Neural progenitor cell (in vitro differentiated cells): ENCODE measurements around the gene NPHP4. TPM values are rescaled to one million over a fixed set of nuclear protein-coding genes. Genes with fewer than 3 reads are reported as not detected.

Source experiments
- DNase-seq: peaks from one replicate; pipeline ENCODE4 v3.0.0-alpha.2; 2016; ENCODE audit warnings: low spot score
- H2AFZ ChIP-seq: fragments of 200-600 bp; sonication (generic); replicated peaks from 2 replicates; pipeline ENCODE4 v1.6.1; 2016; ENCODE audit warnings: antibody characterized with exemption
- H3F3A ChIP-seq: fragments of 200-600 bp; sonication (generic); 2 replicates; pipeline ENCODE4 v1.6.1; 2016; ENCODE audit warnings: antibody characterized with exemption, low read depth
- H3K27ac ChIP-seq: fragments of 200-600 bp; sonication (generic); 2 replicates; pipeline ENCODE4 v1.5.1; 2016; ENCODE audit warnings: mild to moderate bottlenecking
- H3K27me3 ChIP-seq: fragments of 200-600 bp; sonication (generic); 2 replicates; pipeline ENCODE4 v1.6.1; 2016; ENCODE audit warnings: mild to moderate bottlenecking, moderate library complexity
- H3K36me3 ChIP-seq: fragments of 200-600 bp; sonication (generic); 2 replicates; pipeline ENCODE4 v1.5.1; 2016
- H3K4me1 ChIP-seq: fragments of 200-600 bp; sonication (generic); 2 replicates; pipeline ENCODE4 v1.6.1; 2016; ENCODE audit warnings: mixed run types
- H3K4me2 ChIP-seq: fragments of 200-600 bp; sonication (generic); 2 replicates; pipeline ENCODE4 v1.6.1; 2016
- H3K4me3 ChIP-seq: fragments of 200-600 bp; sonication (generic); 2 replicates; pipeline ENCODE4 v1.5.1; 2016
- H3K79me2 ChIP-seq: fragments of 200-600 bp; sonication (generic); 2 replicates; pipeline ENCODE4 v1.6.1; 2016; ENCODE audit warnings: low read depth
- H3K9ac ChIP-seq: fragments of 200-600 bp; sonication (generic); 2 replicates; pipeline ENCODE4 v1.6.1; 2016
- H3K9me3 ChIP-seq: fragments of 200-600 bp; sonication (generic); 2 replicates; pipeline ENCODE4 v1.5.1; 2016; ENCODE audit warnings: low read depth
- H4K20me1 ChIP-seq: fragments of 200-600 bp; sonication (generic); 2 replicates; pipeline ENCODE4 v1.6.1; 2016; ENCODE audit warnings: low read depth
- H3K27ac Mint-ChIP-seq: 3 replicates; pipeline ENCODE4 v1.8.0; 2021; ENCODE audit warnings: mixed read lengths
- H3K27me3 Mint-ChIP-seq: 2 replicates; pipeline ENCODE4 v1.8.0; 2022; ENCODE audit warnings: low read depth, mild to moderate bottlenecking, inconsistent platforms, moderate library complexity, mixed read lengths; ENCODE audit not compliant: insufficient read depth
- H3K36me3 Mint-ChIP-seq: 3 replicates; pipeline ENCODE4 v1.8.0; 2021; ENCODE audit warnings: mixed read lengths
- H3K4me1 Mint-ChIP-seq: 3 replicates; pipeline ENCODE4 v1.8.0; 2021; ENCODE audit warnings: mixed read lengths
- H3K4me3 Mint-ChIP-seq: 3 replicates; pipeline ENCODE4 v1.8.0; 2021; ENCODE audit warnings: mild to moderate bottlenecking, moderate library complexity, mixed read lengths
- H3K9me3 Mint-ChIP-seq: 3 replicates; pipeline ENCODE4 v1.8.0; 2020; ENCODE audit warnings: mixed read lengths
- EZH2 ChIP-seq: fragments of 200-600 bp; sonication (generic); IDR thresholded peaks from 2 replicates; pipeline ENCODE4 v1.6.1; 2017; ENCODE audit warnings: antibody characterized with exemption, mild to moderate bottlenecking, moderate library complexity
- EZH2phosphoT487 ChIP-seq: fragments of 200-600 bp; sonication (generic); IDR thresholded peaks from 2 replicates; pipeline ENCODE4 v1.6.1; 2017; ENCODE audit warnings: antibody characterized with exemption
- total RNA-seq: library from RNA; depleted of rRNA; stranded (reverse); fragments of >200 nt; gene quantifications from 2 replicates; pipeline ENCODE4 v1.2.3, GENCODE V29; 2015; ENCODE audit warnings: low replicate concordance
- TF ChIP-seq, protein P1 (sequence below): fragments of 200-600 bp; sonication (generic); IDR thresholded peaks from 2 replicates; pipeline ENCODE4 v1.5.1; 2017; ENCODE audit warnings: antibody characterized with exemption, mild to moderate bottlenecking

The NPHP4 gene
- total RNA-seq, 1 donor from 2014 or later: 8.9 TPM

DNA sequence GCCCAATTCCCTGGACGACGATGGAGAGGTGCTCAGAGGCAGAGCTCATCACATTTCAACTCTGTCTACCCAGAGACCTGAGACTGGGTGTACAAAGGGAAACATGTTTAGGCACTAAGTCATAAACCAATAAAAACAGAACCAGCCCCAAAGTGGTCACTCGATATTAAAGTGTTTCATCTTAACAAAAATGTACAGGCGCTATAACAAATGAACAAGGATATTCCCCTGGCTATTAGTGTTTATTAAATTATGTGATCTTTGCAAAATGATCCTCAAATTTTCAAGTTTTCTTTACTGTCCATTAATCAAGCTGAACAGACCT is 43.6 kb downstream of the NPHP4 start:
- peaks cover 29% of the 10 kb centered on the region for H3K36me3 Mint-ChIP-seq
- no peak overlapping the region for H3K27ac Mint-ChIP-seq
- H2AFZ ChIP-seq: no peak overlapping the region
- H3K4me3 Mint-ChIP-seq: no peak overlapping the region
- H3F3A ChIP-seq: no peaks in the 10 kb centered on the region
- DNase-seq: no peak
- H3K9ac ChIP-seq: no peak overlapping the region
- H3K27ac ChIP-seq: no peak overlapping the region
- H3K27me3 Mint-ChIP-seq: no peaks in the 10 kb centered on the region
- no peaks in the 10 kb centered on the region for H3K27me3 ChIP-seq
- H3K79me2 ChIP-seq: no peaks in the 10 kb centered on the region
- no peaks in the 10 kb centered on the region for H3K9me3 ChIP-seq
- TF ChIP-seq, protein P1, sequence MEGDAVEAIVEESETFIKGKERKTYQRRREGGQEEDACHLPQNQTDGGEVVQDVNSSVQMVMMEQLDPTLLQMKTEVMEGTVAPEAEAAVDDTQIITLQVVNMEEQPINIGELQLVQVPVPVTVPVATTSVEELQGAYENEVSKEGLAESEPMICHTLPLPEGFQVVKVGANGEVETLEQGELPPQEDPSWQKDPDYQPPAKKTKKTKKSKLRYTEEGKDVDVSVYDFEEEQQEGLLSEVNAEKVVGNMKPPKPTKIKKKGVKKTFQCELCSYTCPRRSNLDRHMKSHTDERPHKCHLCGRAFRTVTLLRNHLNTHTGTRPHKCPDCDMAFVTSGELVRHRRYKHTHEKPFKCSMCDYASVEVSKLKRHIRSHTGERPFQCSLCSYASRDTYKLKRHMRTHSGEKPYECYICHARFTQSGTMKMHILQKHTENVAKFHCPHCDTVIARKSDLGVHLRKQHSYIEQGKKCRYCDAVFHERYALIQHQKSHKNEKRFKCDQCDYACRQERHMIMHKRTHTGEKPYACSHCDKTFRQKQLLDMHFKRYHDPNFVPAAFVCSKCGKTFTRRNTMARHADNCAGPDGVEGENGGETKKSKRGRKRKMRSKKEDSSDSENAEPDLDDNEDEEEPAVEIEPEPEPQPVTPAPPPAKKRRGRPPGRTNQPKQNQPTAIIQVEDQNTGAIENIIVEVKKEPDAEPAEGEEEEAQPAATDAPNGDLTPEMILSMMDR: no peak
- no peak for TF ChIP-seq EZH2
- TF ChIP-seq EZH2phosphoT487: no peak
- no peaks in the 10 kb centered on the region for H3K4me1 Mint-ChIP-seq
- no peaks in the 10 kb centered on the region for H3K9me3 Mint-ChIP-seq
- H3K4me2 ChIP-seq: no peak overlapping the region
- no peaks in the 10 kb centered on the region for H4K20me1 ChIP-seq
- H3K36me3 ChIP-seq: no peaks in the 10 kb centered on the region
- no peak overlapping the region for H3K4me3 ChIP-seq
- no peaks in the 10 kb centered on the region for H3K4me1 ChIP-seq

GRCh38 chr1:5947978-5948680 is 44.1 kb downstream of the NPHP4 start:
- H3K27me3 Mint-ChIP-seq: no peaks in the 10 kb centered on the region
- H3K27ac ChIP-seq: no peak overlapping the region
- no peaks in the 10 kb centered on the region for H3K4me1 ChIP-seq
- H3F3A ChIP-seq: no peaks in the 10 kb centered on the region
- H2AFZ ChIP-seq: no peak overlapping the region
- H3K9ac ChIP-seq: no peak overlapping the region
- no peak overlapping the region for H3K27ac Mint-ChIP-seq
- H3K36me3 Mint-ChIP-seq: peaks cover 29% of the 10 kb centered on the region
- H3K79me2 ChIP-seq: no peaks in the 10 kb centered on the region
- H3K4me3 Mint-ChIP-seq: no peak overlapping the region
- no peaks in the 10 kb centered on the region for H4K20me1 ChIP-seq
- H3K9me3 ChIP-seq: no peaks in the 10 kb centered on the region
- no peaks in the 10 kb centered on the region for H3K36me3 ChIP-seq
- TF ChIP-seq EZH2phosphoT487 (no peak), EZH2 (no peak)
- TF ChIP-seq, protein P1: no peak
- no peak for DNase-seq
- H3K4me3 ChIP-seq: no peak overlapping the region
- no peak overlapping the region for H3K4me2 ChIP-seq
- H3K4me1 Mint-ChIP-seq: no peaks in the 10 kb centered on the region
- no peaks in the 10 kb centered on the region for H3K27me3 ChIP-seq
- no peaks in the 10 kb centered on the region for H3K9me3 Mint-ChIP-seq

DNA sequence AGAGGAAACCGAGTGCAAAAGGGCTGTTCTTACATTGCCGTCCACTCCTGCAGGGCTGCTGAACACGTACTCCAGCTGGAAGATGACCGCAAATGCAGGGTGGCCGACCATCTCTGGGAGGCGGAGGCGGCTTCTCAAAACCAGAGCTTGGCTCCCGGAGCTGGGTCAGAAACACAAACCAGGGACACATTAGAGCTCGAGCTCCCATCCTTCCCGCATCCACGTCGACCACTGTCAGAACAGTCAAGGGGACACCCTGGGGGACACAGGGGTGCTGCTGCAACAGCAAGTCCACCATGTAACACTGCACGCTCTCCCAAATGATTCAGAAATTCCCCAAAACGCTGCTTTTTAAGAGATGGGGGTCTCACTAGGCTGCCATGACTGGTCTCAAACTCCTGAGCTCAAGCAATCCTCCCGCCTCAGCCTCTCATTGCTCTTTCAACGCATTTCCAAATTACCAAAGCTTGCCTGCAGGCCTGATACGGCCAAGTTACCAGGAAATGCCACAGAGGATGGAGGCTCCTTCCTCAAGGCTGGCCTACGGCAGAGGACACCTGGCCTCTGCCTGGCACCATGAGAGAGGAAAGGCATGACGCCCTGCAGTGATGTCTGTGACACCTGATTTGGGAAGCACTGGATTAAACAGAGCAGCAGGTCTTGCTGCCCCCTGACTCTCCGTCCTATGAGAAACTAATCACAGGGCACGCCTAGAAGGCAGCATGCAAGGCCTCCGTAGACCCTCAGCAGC is 45.0 kb downstream of the NPHP4 start:
- Mint-ChIP-seq H3K36me3 (peaks cover 29% of the 10 kb centered on the region), H3K9me3 (no peaks in the 10 kb centered on the region), H3K27me3 (no peaks in the 10 kb centered on the region), H3K4me1 (no peaks in the 10 kb centered on the region), H3K27ac (no peak overlapping the region), H3K4me3 (no peak overlapping the region)
- no peak for TF ChIP-seq EZH2phosphoT487
- TF ChIP-seq EZH2: no peak
- TF ChIP-seq, protein P1: no peak
- no peaks in the 10 kb centered on the region for H3K27me3 ChIP-seq
- DNase-seq: no peak
- no peak overlapping the region for H2AFZ ChIP-seq
- H3K9me3 ChIP-seq: no peaks in the 10 kb centered on the region
- H3K36me3 ChIP-seq: no peaks in the 10 kb centered on the region
- no peaks in the 10 kb centered on the region for H3F3A ChIP-seq
- no peak overlapping the region for H3K9ac ChIP-seq
- no peak overlapping the region for H3K4me3 ChIP-seq
- no peaks in the 10 kb centered on the region for H4K20me1 ChIP-seq
- H3K4me1 ChIP-seq: no peaks in the 10 kb centered on the region
- H3K79me2 ChIP-seq: no peaks in the 10 kb centered on the region
- no peak overlapping the region for H3K4me2 ChIP-seq
- H3K27ac ChIP-seq: no peak overlapping the region
